HG03457 (cell line): ENCODE results near the gene ZNF530.
A peak's percentile ranks its signal among the peaks of the same experiment; 100 is the strongest.

ENCODE experiments used
- ATAC-seq: cut with Tn5 transposase; IDR thresholded peaks from one replicate; pipeline ENCODE4 v1.9.1; 2021; ENCODE audit warnings: moderate number of reproducible peaks; ENCODE audit not compliant: unreplicated experiment

ZNF530 gene

GRCh38 chr19:57599761-57600383 is at the start of gene ZNF530:
Gene ZNF530 (plus strand): TSS chr19:57599885. CDS start chr19:57604346, 4,461 bp downstream.
- ATAC-seq, result peak; percentile 87

- no peak for ATAC-seq
Measured at GRCh38 chr19:57552432-57552831, 47.3 kb upstream of the ZNF530 start.

- ATAC-seq, result no peak
Measured at GRCh38 chr19:57557659-57558058, 42.0 kb upstream of the ZNF530 start.

- ATAC-seq, result no peak
Measured at GRCh38 chr19:57558525-57558924, 41.2 kb upstream of the ZNF530 start.

GRCh38 chr19:57559008-57559403 is 40.7 kb upstream of the ZNF530 start:
- no peak for ATAC-seq

- peak; percentile 90 for ATAC-seq
Measured at GRCh38 chr19:57559404-57560025, 40.2 kb upstream of the ZNF530 start, which contains the start of gene ZNF550. Gene ZNF550 (minus strand): TSS chr19:57559863. CDS start chr19:57559682, 181 bp downstream.

- ATAC-seq, result no peak
Measured at GRCh38 chr19:57560049-57560491, 39.6 kb upstream of the ZNF530 start.

- ATAC-seq, result no peak
Measured at GRCh38 chr19:57563547-57563946, 36.1 kb upstream of the ZNF530 start.

GRCh38 chr19:57566396-57567265 is 33.1 kb upstream of the ZNF530 start:
- ATAC-seq, result no peak

GRCh38 chr19:57570707-57571106 is 29.0 kb upstream of the ZNF530 start:
- no peak for ATAC-seq

- ATAC-seq, result no peak
Measured at GRCh38 chr19:57572415-57572947, 27.2 kb upstream of the ZNF530 start.

GRCh38 chr19:57576661-57577060 is 23.0 kb upstream of the ZNF530 start:
- ATAC-seq, result no peak

GRCh38 chr19:57578487-57579205 is 21.0 kb upstream of the ZNF530 start, which contains the start of gene ZNF416:
Gene ZNF416 (minus strand): TSS chr19:57578911. CDS start chr19:57578704, 207 bp downstream.
- peak; percentile 83 for ATAC-seq

- ATAC-seq, result no peak
Measured at GRCh38 chr19:57583104-57583520, 16.6 kb upstream of the ZNF530 start.

GRCh38 chr19:57583521-57584416 is 15.9 kb upstream of the ZNF530 start, which contains the start of gene ZIK1:
Gene ZIK1 (plus strand): TSS chr19:57584145. CDS start chr19:57584357, 212 bp downstream.
- ATAC-seq, result peak; percentile 61

- ATAC-seq, result no peak
Measured at GRCh38 chr19:57587529-57587928, 12.2 kb upstream of the ZNF530 start.

- no peak for ATAC-seq
Measured at GRCh38 chr19:57599377-57599760, 316 bp upstream of the ZNF530 start.

GRCh38 chr19:57606931-57607330 is 7.2 kb downstream of the ZNF530 start:
- ATAC-seq, result no peak

GRCh38 chr19:57611113-57611512 is 11.4 kb downstream of the ZNF530 start:
- no peak for ATAC-seq
